SK-N-MC (cell line): ENCODE data around the gene KIAA1328.

Experiments used
- DNase-seq: peaks from one replicate; pipeline ENCODE4 v3.0.0-alpha.2; 2011; ENCODE audit warnings: low read depth, low spot score
- H3K27ac ChIP-seq: fragments of 200-600 bp; sonication (generic); 2 replicates; pipeline ENCODE4 v1.5.1; 2016; ENCODE audit warnings: mixed run types
- H3K36me3 ChIP-seq: fragments of 200-600 bp; sonication (generic); 2 replicates; pipeline ENCODE4 v1.6.1; 2017; ENCODE audit warnings: antibody characterized with exemption, low read length, mixed read lengths; ENCODE audit not compliant: insufficient read depth
- H3K4me3 ChIP-seq: fragments of 200-600 bp; sonication (generic); 2 replicates; pipeline ENCODE4 v1.5.1; 2016
- H3K9ac ChIP-seq: fragments of 200-600 bp; sonication (generic); 2 replicates; pipeline ENCODE4 v1.8.0; 2017; ENCODE audit warnings: mixed run types, mixed read lengths; ENCODE audit not compliant: insufficient read length
- H3K9me3 ChIP-seq: fragments of 200-600 bp; sonication (generic); 2 replicates; pipeline ENCODE4 v1.6.1; 2017; ENCODE audit warnings: low read depth, mild to moderate bottlenecking, antibody characterized with exemption, low read length, moderate library complexity, mixed read lengths
- EZH2 ChIP-seq: fragments of 200-600 bp; sonication (generic); IDR thresholded peaks from one replicate; pipeline ENCODE4 v1.6.1; 2017; ENCODE audit warnings: antibody characterized with exemption
- FOXP2 ChIP-seq: optimal IDR thresholded peaks from 2 replicates; pipeline ENCODE3; 2011; ENCODE audit warnings: mild to moderate bottlenecking, moderate library complexity; ENCODE audit not compliant: insufficient read depth; ENCODE audit errors: extremely low read length, control extremely low read depth
- POLR2AphosphoS5 ChIP-seq: IDR thresholded peaks from 2 replicates; pipeline ENCODE4 v1.6.1; 2012; ENCODE audit warnings: mild to moderate bottlenecking, low read depth, low read length, borderline replicate concordance

Gene KIAA1328

GRCh38 chr18:37188016-37188791, 359.3 kb downstream of the KIAA1328 start:
- no peak overlapping the region for H3K9ac ChIP-seq
- no peaks in the 10 kb centered on the region for H3K36me3 ChIP-seq
- H3K9me3 ChIP-seq: no peaks in the 10 kb centered on the region
- H3K4me3 ChIP-seq: no peak overlapping the region
- DNase-seq: no peak
- TF ChIP-seq EZH2: no peak
- no peak for TF ChIP-seq POLR2AphosphoS5
- no peak for TF ChIP-seq FOXP2
- H3K27ac ChIP-seq: no peak overlapping the region

GRCh38 chr18:37199741-37200140, 370.8 kb downstream of the KIAA1328 start:
- DNase-seq: no peak
- H3K9me3 ChIP-seq: no peaks in the 10 kb centered on the region
- H3K36me3 ChIP-seq: no peaks in the 10 kb centered on the region
- no peak overlapping the region for H3K9ac ChIP-seq
- no peak overlapping the region for H3K27ac ChIP-seq
- no peak overlapping the region for H3K4me3 ChIP-seq
- TF ChIP-seq POLR2AphosphoS5 (no peak), FOXP2 (no peak), EZH2 (no peak)

GRCh38 chr18:37207343-37207742, 378.4 kb downstream of the KIAA1328 start:
- Histone ChIP-seq H3K4me3 (no peak overlapping the region), H3K27ac (no peak overlapping the region), H3K9ac (no peak overlapping the region), H3K36me3 (no peaks in the 10 kb centered on the region), H3K9me3 (no peaks in the 10 kb centered on the region)
- TF ChIP-seq EZH2 (no peak), FOXP2 (no peak), POLR2AphosphoS5 (no peak)
- DNase-seq: no peak

- H3K4me3 ChIP-seq: no peak overlapping the region
- no peak for DNase-seq
- no peak overlapping the region for H3K27ac ChIP-seq
- no peaks in the 10 kb centered on the region for H3K9me3 ChIP-seq
- TF ChIP-seq POLR2AphosphoS5: no peak
- no peak for TF ChIP-seq EZH2
- no peak for TF ChIP-seq FOXP2
- no peaks in the 10 kb centered on the region for H3K36me3 ChIP-seq
- H3K9ac ChIP-seq: no peak overlapping the region
These were observed 381.9 kb downstream of the KIAA1328 start for GRCh38 chr18:37210781-37211180.

- DNase-seq: no peak
- no peak overlapping the region for H3K4me3 ChIP-seq
- H3K36me3 ChIP-seq: no peaks in the 10 kb centered on the region
These were observed 389.2 kb downstream of the KIAA1328 start for GRCh38 chr18:37218022-37218590.

GRCh38 chr18:37219257-37219656, 390.3 kb downstream of the KIAA1328 start:
- H3K36me3 ChIP-seq: no peaks in the 10 kb centered on the region
- no peak overlapping the region for H3K4me3 ChIP-seq
- no peaks in the 10 kb centered on the region for H3K9me3 ChIP-seq
- no peak overlapping the region for H3K27ac ChIP-seq
- no peak for DNase-seq
- H3K9ac ChIP-seq: no peak overlapping the region
- TF ChIP-seq POLR2AphosphoS5 (no peak), EZH2 (no peak), FOXP2 (no peak)

More at GRCh38 chr18:37218022-37218590, 389.2 kb downstream of the KIAA1328 start:
- H3K9ac ChIP-seq: no peak overlapping the region
- TF ChIP-seq POLR2AphosphoS5: no peak
- TF ChIP-seq FOXP2: no peak
- TF ChIP-seq EZH2: no peak
- no peaks in the 10 kb centered on the region for H3K9me3 ChIP-seq
- H3K27ac ChIP-seq: no peak overlapping the region

- TF ChIP-seq POLR2AphosphoS5 (no peak), FOXP2 (no peak), EZH2 (no peak)
- no peaks in the 10 kb centered on the region for H3K9me3 ChIP-seq
- no peaks in the 10 kb centered on the region for H3K36me3 ChIP-seq
- H3K27ac ChIP-seq: no peak overlapping the region
- H3K4me3 ChIP-seq: no peak overlapping the region
- H3K9ac ChIP-seq: no peak overlapping the region
- no peak for DNase-seq
These were observed 393.5 kb downstream of the KIAA1328 start for GRCh38 chr18:37222354-37222998.

GRCh38 chr18:37222999-37223378, 394.1 kb downstream of the KIAA1328 start:
- no peak overlapping the region for H3K27ac ChIP-seq
- H3K9me3 ChIP-seq: no peaks in the 10 kb centered on the region
- DNase-seq: no peak
- H3K9ac ChIP-seq: no peak overlapping the region
- H3K4me3 ChIP-seq: no peak overlapping the region
- no peak for TF ChIP-seq POLR2AphosphoS5
- no peaks in the 10 kb centered on the region for H3K36me3 ChIP-seq
